Esophagus squamous epithelium (tissue), 4 donors: ENCODE data around the gene DNAJA4.

Source experiments
- POLR2A ChIP-seq, 4 donors: fragments of 450-650 bp; IDR thresholded peaks; one replicate each; pipeline ENCODE4 v1.6.1; 2017; ENCODE audit warnings: antibody characterized with exemption in 4 of 4, mild to moderate bottlenecking in 4 of 4, moderate library complexity in 3 of 4
- TF ChIP-seq, protein P1 (sequence below), 6 experiments: fragments of 450-650 bp in 4 of 6; fragments of 200-600 bp in 2 of 6; sonication (generic) in 2 of 6; IDR thresholded peaks; one replicate each; pipeline ENCODE4 v1.5.1; 2016 to 2019; ENCODE audit warnings: antibody characterized with exemption in 6 of 6, mild to moderate bottlenecking in 4 of 6, moderate library complexity in 4 of 6

DNA sequence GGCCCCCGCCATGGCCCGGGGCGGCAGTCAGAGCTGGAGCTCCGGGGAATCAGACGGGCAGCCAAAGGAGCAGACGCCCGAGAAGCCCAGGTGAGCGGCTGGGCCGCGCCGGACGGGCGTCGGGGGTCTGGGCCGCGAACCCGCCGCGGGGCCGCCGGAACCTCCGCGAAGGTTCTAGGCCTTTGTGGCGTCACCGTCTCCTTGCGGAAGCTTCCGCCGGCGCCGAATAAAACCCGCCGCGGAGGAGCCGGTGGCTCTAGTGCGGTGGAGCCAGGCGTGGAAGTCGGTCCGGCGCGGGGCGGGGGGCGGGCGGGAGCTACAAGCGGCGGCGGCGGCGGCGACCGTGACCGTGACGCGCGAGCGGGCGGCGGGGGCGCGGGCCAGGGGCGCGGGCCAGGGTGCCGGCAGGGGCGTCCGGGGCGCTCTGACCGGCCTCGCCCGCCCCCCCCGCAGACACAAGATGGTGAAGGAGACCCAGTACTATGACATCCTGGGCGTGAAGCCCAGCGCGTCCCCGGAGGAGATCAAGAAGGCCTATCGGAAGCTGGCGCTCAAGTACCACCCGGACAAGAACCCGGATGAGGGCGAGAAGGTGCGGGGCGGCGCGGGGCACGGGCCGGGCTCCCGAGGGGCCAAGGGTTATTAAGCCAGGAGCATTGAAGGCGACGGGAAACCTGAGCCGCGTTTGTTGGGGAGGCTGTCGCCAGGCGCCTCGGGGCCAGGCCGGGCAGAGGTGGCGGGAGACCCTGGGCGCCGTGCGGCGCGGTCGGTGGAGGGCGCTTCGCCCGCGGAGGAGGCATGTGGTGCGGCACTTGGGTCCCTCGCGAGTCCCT is at the start of gene DNAJA4:
- TF ChIP-seq, protein P1, sequence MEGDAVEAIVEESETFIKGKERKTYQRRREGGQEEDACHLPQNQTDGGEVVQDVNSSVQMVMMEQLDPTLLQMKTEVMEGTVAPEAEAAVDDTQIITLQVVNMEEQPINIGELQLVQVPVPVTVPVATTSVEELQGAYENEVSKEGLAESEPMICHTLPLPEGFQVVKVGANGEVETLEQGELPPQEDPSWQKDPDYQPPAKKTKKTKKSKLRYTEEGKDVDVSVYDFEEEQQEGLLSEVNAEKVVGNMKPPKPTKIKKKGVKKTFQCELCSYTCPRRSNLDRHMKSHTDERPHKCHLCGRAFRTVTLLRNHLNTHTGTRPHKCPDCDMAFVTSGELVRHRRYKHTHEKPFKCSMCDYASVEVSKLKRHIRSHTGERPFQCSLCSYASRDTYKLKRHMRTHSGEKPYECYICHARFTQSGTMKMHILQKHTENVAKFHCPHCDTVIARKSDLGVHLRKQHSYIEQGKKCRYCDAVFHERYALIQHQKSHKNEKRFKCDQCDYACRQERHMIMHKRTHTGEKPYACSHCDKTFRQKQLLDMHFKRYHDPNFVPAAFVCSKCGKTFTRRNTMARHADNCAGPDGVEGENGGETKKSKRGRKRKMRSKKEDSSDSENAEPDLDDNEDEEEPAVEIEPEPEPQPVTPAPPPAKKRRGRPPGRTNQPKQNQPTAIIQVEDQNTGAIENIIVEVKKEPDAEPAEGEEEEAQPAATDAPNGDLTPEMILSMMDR (IDR thresholded peaks at IDR 0.05) = no peak
- TF ChIP-seq POLR2A (IDR thresholded peaks at IDR 0.05) = no peak
